Measurements from ENCODE around the gene DNAJB1. TPM values are rescaled to one million over a fixed set of nuclear protein-coding genes. Genes with fewer than 3 reads are reported as not detected.

DNAJB1 gene
- polyA plus RNA-seq, 3 donors from 2014 or later = 116 to 164 (median 120) TPM

GRCh38 chr19:14476327-14476672 lies 41.9 kb downstream of the DNAJB1 start:
- H3K4me1 Mint-ChIP-seq = peaks cover 28 to 44% of the 10 kb centered on the region in 2 donors
- H3K9me3 Mint-ChIP-seq = peaks cover 0 to 1% (median 0%) of the 10 kb centered on the region in 6 donors
- no peak for DNase-seq
- H3K4me3 Mint-ChIP-seq = peak overlapping the region in 4 of 5 donors; percentile 41 to 67 (median 63)
- H3K36me3 Mint-ChIP-seq = peaks cover 0 to 3% (median 0%) of the 10 kb centered on the region in 3 donors
- H3K27ac Mint-ChIP-seq = peak overlapping the region; percentile 56 to 96 (median 90)
- H3K27me3 Mint-ChIP-seq (ENCODE audit: low read depth in 3 of 3) = peaks cover 3 to 32% (median 20%) of the 10 kb centered on the region in 3 donors

DNA sequence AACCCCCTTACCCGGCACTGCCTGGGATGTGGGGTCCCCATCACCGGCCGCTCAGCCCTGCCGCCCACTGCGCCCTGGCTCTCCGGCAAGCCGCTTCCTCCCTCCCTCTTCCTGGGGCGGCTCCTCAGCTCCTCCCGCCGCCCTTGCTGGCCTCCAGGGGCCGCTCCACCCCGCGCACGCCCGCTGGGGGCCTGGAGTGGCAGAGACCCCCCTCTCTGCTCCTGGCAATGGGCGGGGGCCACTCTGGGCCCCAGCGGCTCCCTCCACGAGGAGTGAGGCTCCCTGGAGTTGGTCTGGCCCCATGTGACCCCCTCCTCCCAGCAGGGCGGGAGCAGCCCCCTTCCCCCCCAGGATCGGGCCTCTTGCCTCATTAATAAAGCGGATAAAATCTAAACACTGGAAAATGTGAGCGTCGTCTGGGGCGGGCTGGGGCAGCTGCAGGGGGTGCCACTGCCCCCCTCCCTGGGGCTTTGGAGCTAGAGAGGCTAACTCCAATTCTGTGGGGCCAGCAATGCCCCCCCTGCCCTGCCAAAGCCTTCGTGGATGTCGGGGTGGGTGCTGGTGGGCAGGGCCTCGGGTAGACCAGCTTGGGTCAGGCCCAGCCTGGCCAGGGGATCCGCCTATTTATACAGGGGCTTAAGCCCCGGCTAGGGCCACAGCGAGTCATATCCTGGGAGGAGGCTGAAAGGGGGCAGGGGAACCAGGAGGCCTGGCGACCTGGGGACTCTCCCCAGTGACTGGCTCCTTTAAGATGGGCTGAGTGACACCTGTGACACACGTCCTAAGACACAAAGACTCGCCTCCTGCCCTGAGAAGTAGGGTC lies 42.7 kb downstream of the DNAJB1 start, which contains the start of gene PTGER1:
PTGER1 (minus strand) TSS at position 104 of the 823 bp plus-strand sequence. CDS start 1,034 bp downstream, outside the sequence.
- H3K36me3 Mint-ChIP-seq = peaks cover 0 to 3% (median 0%) of the 10 kb centered on the region in 3 donors
- peak within 1 kb of the TSS; percentile 56 to 96 (median 90) for H3K27ac Mint-ChIP-seq
- peaks cover 28 to 47% of the 10 kb centered on the region in 2 donors for H3K4me1 Mint-ChIP-seq
- peaks cover 0 to 1% (median 0%) of the 10 kb centered on the region in 6 donors for H3K9me3 Mint-ChIP-seq
- H3K4me3 Mint-ChIP-seq = peak within 1 kb of the TSS; percentile 44 to 73 (median 65)
- DNase-seq = peak in 1 of 3 donors; percentile 60
- H3K27me3 Mint-ChIP-seq (ENCODE audit: low read depth in 3 of 3) = peaks cover 3 to 32% (median 20%) of the 10 kb centered on the region in 3 donors

- DNase-seq = no peak
- peaks cover 0 to 1% (median 0%) of the 10 kb centered on the region in 6 donors for H3K9me3 Mint-ChIP-seq
- peak overlapping the region; percentile 27 to 73 (median 44) for H3K4me3 Mint-ChIP-seq
- H3K27me3 Mint-ChIP-seq (ENCODE audit: low read depth in 3 of 3) = peaks cover 3 to 32% (median 20%) of the 10 kb centered on the region in 3 donors
- peaks cover 28 to 47% of the 10 kb centered on the region in 2 donors for H3K4me1 Mint-ChIP-seq
- peaks cover 0 to 3% (median 0%) of the 10 kb centered on the region in 3 donors for H3K36me3 Mint-ChIP-seq
- peak overlapping the region in 5 of 6 donors; percentile 42 to 92 (median 87) for H3K27ac Mint-ChIP-seq
Measured at GRCh38 chr19:14474827-14475226, 43.4 kb downstream of the DNAJB1 start.

GRCh38 chr19:14473978-14474578 lies 44.1 kb downstream of the DNAJB1 start:
- H3K27ac Mint-ChIP-seq = peak overlapping the region in 3 of 6 donors; percentile 87 to 92 (median 88)
- peak in 1 of 3 donors; percentile 43 for DNase-seq
- peaks cover 3 to 32% (median 20%) of the 10 kb centered on the region in 3 donors for H3K27me3 Mint-ChIP-seq (ENCODE audit: low read depth in 3 of 3)
- H3K4me1 Mint-ChIP-seq = peaks cover 28 to 44% of the 10 kb centered on the region in 2 donors
- H3K4me3 Mint-ChIP-seq = peak overlapping the region; percentile 27 to 73 (median 44)
- H3K36me3 Mint-ChIP-seq = peaks cover 0 to 6% (median 0%) of the 10 kb centered on the region in 3 donors
- peaks cover 0 to 1% (median 0%) of the 10 kb centered on the region in 6 donors for H3K9me3 Mint-ChIP-seq

GRCh38 chr19:14473073-14473977 lies 44.9 kb downstream of the DNAJB1 start:
- Mint-ChIP-seq H3K4me1 (peaks cover 28 to 43% of the 10 kb centered on the region in 2 donors), H3K9me3 (peaks cover 0 to 1% (median 0%) of the 10 kb centered on the region in 6 donors), H3K27me3 (ENCODE audit: low read depth in 3 of 3) (peaks cover 3 to 32% (median 21%) of the 10 kb centered on the region in 3 donors), H3K36me3 (peaks cover 0 to 8% (median 0%) of the 10 kb centered on the region in 3 donors), H3K4me3 (peak overlapping the region; percentile 59 to 74 (median 71)), H3K27ac (peak overlapping the region in 4 of 6 donors; percentile 26 to 91 (median 83))
- peak in 1 of 3 donors; percentile 21 for DNase-seq

DNA sequence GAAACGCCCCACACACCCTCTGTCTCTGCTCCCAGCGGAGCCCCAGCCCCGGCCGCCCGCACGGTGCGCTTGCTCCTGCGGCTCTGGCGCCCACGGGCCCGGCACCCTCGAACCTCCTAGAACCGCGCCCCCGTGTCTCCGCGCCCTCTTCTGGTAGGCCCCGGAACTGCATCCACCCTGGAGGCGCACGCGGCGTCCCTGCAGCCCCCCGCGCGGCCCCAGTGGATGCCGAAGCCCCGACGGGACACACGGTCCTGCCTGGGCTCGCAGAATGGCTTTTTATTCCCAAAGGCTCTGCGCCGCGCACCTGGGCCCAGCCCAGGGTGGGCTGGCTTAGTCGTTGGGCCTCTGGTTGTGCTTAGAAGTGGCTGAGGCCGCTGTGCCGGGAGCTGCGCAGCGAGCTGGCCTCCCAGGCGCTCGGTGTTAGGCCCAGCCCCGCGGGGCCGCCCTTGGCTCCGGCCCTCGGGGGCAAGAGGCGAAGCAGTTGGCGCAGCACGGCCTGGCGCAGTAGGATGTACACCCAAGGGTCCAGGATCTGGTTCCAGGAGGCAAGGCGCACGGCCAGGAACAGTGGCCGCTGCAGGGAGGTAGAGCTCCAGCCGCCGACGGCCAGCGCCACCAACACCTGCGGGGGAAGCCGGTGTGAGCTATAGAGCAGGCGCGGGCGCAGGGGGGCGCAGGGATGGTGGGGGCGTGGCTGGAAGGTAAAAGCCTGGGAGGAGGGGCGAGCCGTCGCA lies 45.8 kb downstream of the DNAJB1 start:
- Mint-ChIP-seq H3K9me3 (peaks cover 0 to 1% (median 0%) of the 10 kb centered on the region in 6 donors), H3K27me3 (ENCODE audit: low read depth in 3 of 3) (peaks cover 3 to 32% (median 21%) of the 10 kb centered on the region in 3 donors), H3K27ac (peak overlapping the region in 5 of 6 donors; percentile 13 to 91 (median 85)), H3K4me3 (peak overlapping the region; percentile 59 to 74 (median 71)), H3K36me3 (peaks cover 0 to 16% (median 0%) of the 10 kb centered on the region in 3 donors), H3K4me1 (peaks cover 28 to 43% of the 10 kb centered on the region in 2 donors)
- peak; percentile 80 to 88 (median 83) for DNase-seq

- peak overlapping the region in 5 of 6 donors; percentile 13 to 89 (median 85) for H3K27ac Mint-ChIP-seq
- H3K9me3 Mint-ChIP-seq = peaks cover 0 to 1% (median 0%) of the 10 kb centered on the region in 6 donors
- DNase-seq = no peak
- H3K4me1 Mint-ChIP-seq = peaks cover 26 to 38% of the 10 kb centered on the region in 2 donors
- peaks cover 3 to 26% (median 19%) of the 10 kb centered on the region in 3 donors for H3K27me3 Mint-ChIP-seq (ENCODE audit: low read depth in 3 of 3)
- peak overlapping the region in 3 of 5 donors; percentile 8 to 67 (median 57) for H3K4me3 Mint-ChIP-seq
- H3K36me3 Mint-ChIP-seq = peaks cover 0 to 16% (median 0%) of the 10 kb centered on the region in 3 donors
Measured at GRCh38 chr19:14471436-14472187, 46.6 kb downstream of the DNAJB1 start.

- peak overlapping the region in 4 of 6 donors; percentile 28 to 60 (median 33) for H3K27ac Mint-ChIP-seq
- H3K27me3 Mint-ChIP-seq (ENCODE audit: low read depth in 3 of 3) = peaks cover 3 to 17% (median 13%) of the 10 kb centered on the region in 3 donors
- H3K4me1 Mint-ChIP-seq = peaks cover 13 to 25% of the 10 kb centered on the region in 2 donors
- DNase-seq = no peak
- no peak overlapping the region for H3K4me3 Mint-ChIP-seq
- peaks cover 0 to 1% (median 0%) of the 10 kb centered on the region in 6 donors for H3K9me3 Mint-ChIP-seq
- H3K36me3 Mint-ChIP-seq = peaks cover 0 to 22% (median 0%) of the 10 kb centered on the region in 3 donors
Measured at GRCh38 chr19:14470031-14470876, 47.9 kb downstream of the DNAJB1 start.

DNA sequence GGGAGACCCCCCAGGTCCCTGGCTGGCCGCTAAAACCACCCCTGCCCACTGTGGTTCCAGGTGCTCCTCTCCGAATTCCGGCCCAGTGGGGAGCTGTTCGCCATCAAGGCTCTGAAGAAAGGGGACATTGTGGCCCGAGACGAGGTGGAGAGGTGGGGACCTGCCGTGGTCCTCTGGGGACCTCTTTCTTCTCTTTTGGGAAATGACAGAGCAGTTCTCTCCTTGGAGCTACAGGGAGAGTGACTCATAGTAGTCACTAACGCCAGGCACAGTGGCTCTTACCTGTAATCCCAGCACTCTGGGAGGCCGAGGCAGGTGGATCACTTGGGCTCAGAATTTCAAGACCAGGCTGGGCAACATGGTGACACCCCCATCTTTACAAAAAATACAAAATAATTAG lies 50.4 kb downstream of the DNAJB1 start:
- DNase-seq = no peak
- Mint-ChIP-seq H3K4me3 (no peak overlapping the region), H3K4me1 (peaks cover 2 to 12% of the 10 kb centered on the region in 2 donors), H3K27ac (peak overlapping the region in 4 of 6 donors; percentile 16 to 73 (median 58)), H3K9me3 (peaks cover 0 to 1% (median 0%) of the 10 kb centered on the region in 6 donors), H3K27me3 (ENCODE audit: low read depth in 3 of 3) (peaks cover 0 to 8% (median 7%) of the 10 kb centered on the region in 3 donors), H3K36me3 (peaks cover 0 to 30% (median 6%) of the 10 kb centered on the region in 3 donors)

- H3K27ac Mint-ChIP-seq = peak overlapping the region in 2 of 6 donors; percentile 45 to 73
- peaks cover 0 to 6% (median 6%) of the 10 kb centered on the region in 3 donors for H3K27me3 Mint-ChIP-seq (ENCODE audit: low read depth in 3 of 3)
- H3K9me3 Mint-ChIP-seq = peaks cover 0 to 1% (median 0%) of the 10 kb centered on the region in 6 donors
- peaks cover 0 to 9% of the 10 kb centered on the region in 2 donors for H3K4me1 Mint-ChIP-seq
- no peak overlapping the region for H3K4me3 Mint-ChIP-seq
- no peak for DNase-seq
- H3K36me3 Mint-ChIP-seq = peaks cover 0 to 33% (median 6%) of the 10 kb centered on the region in 3 donors
Measured at GRCh38 chr19:14467391-14467790, 50.8 kb downstream of the DNAJB1 start.
